ENCODE measurements around the gene PACRG.
"Not testable (repeated sequence)": the region's sequence is repeated elsewhere in the genome, so short reads cannot be mapped to it uniquely, and the experiment has no call there.

The PACRG gene

DNA sequence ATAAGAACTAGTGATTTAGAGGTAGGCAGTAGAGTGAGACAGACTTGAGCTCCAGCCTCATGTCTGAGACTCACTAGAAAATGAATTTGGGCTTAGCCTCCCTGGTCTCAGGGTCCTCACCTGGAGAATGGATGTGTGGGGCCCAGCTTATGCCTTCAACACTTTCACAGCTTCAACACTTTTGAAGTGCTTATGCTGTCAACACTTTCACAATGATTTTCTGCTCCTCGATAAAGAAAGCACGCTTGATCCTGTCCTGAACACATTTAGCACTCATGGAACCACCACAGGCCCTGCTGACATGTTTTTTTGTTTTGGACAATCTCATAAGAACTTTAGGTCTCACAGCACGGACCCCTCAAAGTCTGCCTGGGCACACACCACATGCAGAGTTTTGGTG, 229.3 kb downstream of the PACRG start:
- DNase-seq, result no peak

DNA sequence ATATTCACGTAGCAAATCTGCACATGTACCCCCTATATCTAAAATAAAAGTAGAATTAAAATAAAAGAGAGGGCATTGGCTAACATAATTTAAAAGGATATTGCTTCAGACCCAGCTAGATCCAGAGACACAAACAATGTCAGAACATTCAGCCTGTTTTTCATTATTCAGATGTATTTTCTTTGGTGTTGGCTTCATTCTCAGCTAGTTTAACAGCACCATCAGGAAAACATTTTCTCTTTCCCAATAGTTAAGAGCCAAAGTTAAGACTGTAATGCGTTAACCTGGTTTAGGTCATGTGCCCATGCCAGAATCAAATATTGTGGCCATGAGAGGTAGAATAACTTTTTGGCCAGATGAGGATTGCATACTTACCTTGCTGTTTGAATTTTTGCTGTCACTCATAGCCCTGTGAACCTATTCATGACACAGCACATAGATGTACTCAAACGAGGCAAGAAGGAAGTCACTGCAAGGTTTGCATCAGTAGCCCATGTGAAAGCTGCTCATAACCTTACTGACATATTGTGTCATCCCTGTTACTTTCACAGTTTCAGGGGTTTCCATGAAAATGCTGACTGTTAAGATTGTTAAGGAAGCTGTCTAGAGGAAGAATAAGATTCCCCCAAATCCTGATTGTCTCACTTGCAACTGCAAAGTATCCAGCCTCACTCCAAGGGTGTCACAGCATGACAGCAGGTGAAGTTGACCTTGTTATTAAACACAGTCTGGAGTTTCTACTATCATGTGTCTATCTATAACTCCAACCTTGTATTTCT, 233.1 kb downstream of the PACRG start:
- no peak for DNase-seq

DNA sequence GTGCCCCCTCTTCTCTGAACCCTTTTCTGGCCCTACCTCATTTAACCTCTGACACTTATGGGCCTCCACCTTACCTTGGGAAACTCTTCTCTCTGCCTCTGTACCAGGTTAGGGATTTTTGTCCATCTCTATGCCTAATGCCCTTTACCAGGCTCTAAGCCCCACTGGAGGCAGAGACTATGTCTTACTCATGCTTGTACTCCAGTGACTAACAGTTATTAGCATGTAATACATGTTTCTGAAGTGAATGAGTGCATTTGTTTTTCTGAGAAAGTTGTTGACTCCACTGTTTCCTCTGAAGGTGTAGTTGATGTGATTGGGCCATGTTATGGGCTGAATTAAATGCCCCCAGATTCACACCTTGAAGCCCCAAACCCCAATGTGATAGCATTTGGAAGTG, 234.3 kb downstream of the PACRG start:
- DNase-seq, result no peak

DNA sequence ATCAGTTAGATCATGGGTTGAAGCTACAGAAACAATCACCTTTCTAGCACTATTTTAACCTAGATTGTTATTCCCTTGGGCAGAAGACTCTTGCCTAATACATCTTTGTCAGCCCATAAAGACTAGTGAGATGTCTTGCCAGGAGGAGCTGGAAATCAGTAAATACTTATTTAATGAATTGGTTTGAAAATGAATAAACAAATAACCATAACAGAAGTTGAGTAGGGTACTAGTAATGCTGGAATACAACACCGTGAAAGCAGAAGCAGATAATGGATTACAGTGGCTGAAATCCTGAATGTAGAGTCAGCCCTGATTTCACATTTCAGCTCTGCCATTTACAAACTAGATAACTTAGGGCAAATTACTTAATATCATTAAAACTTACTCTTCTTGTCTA, 236.1 kb downstream of the PACRG start:
- no peak for DNase-seq

DNA sequence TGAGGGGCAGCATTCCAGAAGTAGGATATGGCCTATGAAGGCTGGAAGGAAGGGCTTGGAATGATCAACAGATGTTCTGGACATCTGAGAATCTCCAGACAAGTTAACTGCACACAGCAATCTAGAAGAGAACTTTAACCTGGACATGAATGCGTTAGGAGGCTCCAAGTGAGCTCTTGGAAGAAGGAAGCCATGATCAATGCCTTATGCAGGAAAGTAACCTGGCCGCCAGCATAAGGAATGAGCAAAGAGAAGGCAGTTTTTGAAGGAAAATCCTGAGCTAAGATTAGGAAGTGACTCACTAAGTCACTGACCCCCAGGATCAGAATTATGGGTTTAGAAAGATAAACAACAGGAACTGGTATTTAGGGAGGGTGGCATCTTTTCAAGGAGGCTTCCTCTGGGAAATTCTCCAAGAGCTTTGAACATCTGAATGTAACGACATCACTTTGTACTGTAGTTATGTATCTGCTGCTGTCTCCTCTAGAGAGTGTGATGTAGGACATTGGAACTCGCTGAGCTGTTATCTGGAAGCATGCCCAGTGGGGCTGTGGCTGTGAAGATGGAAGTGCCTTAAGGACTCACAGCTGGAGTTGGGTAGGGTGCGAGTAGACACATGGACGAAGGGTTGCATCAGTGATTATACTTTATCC, 236.8 kb downstream of the PACRG start:
- DNase-seq, result no peak

DNA sequence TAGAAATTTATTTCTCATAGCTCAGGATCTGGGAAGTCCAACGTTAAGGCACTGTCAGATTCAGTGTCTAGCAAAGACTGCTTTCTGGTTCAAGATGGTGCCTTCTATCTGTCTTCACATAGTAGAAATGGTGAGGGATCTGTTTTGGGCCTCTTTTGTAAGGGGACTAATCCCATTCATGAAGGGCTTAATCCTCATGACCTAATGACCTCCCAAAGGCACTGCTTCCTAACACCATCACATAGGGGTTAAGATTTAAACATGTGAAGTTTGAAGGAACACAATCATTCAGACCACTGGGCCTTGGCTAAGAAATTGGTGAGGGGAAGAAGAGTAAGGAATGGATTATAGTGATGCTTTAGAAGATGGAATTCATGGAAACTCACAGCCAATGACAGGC, 237.6 kb downstream of the PACRG start:
- no peak for DNase-seq

DNA sequence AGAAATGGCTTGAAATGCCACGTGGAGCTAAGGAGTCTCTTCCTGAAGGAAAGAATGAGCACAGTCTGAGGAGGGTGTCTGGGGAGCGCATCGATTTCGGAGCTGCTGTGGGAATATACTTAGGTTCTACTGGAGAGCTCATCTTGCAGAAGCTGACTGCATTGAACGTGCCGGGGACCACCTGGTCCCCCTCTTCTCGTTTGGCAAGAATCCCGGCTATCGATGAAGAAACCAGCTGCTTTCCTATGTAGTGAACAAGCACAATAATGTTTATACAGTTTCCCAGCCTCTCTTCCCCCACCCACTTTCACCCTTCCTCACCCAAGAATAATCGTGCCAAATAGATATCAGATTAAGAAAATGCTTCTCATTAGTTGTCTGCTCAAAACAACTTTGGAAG, 242.5 kb downstream of the PACRG start:
- DNase-seq, result no peak

DNA sequence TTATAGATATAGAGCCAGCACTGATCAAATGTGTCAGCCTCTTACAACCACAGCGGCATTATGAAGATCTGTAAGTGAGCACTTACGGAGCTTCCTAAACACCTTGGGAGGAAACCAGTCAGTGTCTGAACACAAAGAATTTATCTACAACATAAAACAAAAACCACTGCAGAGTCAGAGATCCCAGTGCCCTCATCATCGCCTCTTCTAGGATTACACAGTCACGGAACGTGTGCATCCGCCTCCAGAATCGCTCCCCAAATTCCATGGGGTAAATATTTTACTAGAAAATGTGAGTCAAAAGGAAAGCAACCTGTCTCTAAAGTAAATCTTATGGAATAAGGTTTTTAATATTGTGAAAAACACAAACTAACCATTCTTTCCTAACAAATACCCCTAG, 243.6 kb downstream of the PACRG start:
- no peak for DNase-seq

DNA sequence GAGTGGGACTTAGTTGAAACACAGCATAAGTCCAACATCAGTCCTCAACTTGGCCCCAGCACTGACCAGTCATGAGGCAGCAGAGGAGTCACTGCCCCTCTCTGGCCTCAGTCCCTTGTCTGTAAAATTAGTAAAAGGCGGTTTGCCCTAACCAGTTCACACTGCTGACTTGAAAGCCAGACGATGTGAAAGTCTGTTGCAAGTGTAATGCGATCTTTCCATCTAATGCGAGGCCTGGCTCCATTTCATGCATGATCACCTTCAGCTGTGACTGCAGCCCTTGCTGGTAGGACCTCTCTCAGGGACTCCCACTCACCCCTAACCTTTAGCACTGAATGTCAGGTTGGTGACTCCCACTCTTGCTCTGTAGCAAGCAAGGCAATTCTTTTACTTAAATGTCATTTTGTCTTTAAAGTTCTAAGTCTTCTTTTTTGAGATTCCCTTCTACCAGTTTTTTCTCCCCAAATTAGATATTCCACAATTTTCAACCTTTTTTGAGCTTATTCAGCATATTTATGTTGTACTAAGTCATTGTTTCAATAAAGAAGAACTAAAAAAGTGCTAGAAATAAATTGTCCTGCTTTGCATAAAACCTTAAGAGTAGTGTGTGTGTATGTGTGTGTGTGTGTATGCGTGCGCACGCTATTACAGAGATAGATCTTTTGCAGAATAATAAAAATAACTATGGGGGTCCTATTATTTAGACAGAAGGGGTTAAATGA, 245.5 kb downstream of the PACRG start:
- DNase-seq, result no peak

DNA sequence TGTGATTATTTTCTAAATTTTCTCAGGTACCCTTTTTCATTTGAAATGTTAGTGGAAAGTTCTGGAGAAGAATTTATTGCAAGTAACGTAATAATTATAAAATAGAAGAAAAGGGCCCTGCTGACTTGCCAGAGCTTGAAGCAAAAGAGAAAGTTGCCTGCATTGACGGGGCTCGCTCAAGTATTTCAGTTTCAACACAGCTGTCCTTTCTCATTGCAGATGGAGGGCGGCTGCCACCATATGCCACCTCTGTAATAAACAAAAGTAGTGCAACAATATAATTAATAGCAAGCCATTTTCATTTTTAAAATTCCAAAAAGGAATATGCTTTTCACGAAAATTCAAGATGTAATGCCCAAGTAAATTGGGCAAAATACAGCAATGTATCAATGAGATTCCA, 246.2 kb downstream of the PACRG start:
- no peak for DNase-seq

DNA sequence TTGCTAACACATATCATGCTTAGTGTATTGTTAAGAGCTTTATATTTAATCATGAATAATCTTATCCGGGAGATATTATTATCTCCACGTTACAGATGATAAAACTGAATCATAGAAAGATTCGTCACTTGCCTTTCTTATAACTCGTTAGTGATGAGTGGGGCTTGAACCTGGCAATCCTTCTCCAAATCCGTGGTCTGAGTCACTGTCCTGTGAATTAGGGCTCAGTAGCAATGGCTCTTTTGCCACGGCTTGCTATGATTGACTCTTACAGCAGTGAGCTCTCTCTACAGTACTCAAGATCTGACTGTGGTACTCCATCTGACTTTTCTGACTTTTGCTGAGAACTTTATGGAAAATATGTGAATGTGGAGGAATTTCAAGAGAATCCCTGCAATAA, 246.9 kb downstream of the PACRG start:
- no peak for DNase-seq

DNA sequence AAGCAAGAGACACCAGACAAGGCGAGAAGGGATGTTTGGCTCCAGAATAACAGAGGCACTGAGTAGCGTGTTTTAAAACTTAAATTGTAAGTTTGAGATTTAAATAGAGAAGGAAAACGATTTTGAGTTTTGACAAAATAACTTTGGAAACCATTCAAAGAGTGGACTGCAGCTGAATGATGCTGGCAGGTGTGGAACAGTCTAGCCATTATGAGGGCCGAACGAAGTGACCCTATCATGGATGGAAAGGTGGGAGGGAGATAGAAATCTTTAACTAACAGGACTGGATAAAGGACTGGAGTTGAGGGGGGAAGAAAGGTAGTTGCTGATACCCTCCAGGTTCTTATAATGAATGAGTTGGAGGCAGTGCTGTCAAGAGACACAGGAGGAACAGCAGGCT, 248.4 kb downstream of the PACRG start:
- no peak for DNase-seq

DNA sequence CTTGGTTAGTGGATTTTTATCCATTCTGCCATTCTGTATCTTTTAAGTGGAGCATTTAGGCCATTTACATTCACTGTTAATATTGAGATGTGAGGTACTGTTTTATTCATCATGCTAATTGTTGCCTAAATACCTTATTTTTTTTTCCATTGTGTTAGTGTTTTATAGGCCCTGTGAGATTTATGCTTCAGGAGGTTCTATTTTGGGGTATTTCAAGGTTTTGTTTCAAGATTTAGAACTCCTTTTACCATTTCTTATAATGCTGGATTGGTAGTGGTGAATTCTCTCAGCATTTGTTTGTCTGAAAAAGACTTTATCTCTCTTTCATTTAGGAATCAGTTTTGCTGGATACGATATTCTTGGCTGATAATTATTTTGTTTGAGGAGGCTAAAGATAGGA, 255.5 kb downstream of the PACRG start:
- DNase-seq, result not testable (repeated sequence)

DNA sequence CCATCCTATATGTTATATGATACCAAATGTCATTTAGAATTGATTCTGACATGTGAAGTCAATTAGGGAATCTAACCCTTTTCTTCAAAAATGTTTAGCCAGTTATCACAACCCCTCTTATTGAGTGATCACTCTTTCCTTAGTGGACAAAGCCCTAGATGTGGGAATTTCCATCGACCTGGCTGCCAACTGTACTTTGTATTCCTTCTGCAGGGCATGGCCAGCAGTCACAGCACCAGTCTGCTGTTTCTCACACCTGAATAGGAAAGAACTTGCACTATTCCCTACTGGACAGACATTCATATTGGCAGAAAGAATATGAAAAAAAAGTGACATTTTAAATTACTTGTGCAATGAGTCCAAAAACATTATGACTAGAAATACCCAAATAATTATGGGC, 271.0 kb downstream of the PACRG start:
- no peak for DNase-seq

DNA sequence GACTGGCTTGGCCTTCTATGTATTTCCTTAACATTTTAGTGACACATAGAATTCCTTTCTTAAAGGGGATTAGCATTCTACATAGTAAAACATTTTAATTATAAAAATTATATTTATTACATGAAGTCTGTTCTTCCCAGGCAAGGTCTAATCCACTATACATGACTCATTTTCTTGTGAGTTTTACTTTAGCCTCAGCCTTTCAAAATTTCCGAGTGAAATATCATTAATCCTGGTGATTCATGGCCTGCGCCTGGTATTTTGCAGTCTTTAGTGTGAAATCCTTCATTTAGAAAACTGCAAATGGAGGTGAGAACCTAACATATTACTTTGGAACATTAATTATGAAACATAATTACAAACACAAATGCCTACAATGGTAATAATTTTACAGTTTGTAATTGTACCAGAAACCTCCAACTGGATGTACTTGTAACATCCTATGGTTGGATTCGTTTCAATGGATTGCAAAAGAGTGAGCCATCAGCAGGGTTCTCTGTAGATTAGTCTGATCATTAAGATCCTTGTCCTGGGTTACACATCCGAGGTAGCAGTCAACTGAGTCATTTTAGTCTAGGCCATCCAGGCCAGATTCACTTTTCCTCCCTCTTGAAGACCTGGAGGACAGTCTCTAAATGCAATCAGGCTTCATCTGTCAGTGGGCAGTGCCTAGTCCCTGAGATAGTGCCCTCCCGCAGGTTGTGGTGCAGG, 272.0 kb downstream of the PACRG start:
- no peak for DNase-seq

DNA sequence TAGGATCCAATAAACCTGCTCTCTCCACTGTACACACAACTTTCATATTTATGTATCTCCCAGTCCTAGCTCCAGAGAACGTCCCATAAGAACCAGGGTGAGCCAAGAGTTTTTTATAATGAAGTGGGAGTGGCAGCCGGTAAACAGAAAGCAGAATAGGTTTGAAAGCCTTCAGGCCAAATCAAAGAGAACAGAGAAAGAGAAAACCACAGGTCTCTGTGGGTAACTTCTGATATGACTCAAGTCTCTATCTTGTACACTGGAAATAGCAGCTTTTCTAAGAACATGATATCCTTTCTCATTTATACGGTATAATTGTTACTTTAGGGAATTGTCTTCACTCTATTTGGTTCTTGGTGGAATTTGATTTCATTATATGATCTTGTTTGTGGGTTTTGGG, 273.6 kb downstream of the PACRG start:
- DNase-seq, result peak; percentile 53

DNA sequence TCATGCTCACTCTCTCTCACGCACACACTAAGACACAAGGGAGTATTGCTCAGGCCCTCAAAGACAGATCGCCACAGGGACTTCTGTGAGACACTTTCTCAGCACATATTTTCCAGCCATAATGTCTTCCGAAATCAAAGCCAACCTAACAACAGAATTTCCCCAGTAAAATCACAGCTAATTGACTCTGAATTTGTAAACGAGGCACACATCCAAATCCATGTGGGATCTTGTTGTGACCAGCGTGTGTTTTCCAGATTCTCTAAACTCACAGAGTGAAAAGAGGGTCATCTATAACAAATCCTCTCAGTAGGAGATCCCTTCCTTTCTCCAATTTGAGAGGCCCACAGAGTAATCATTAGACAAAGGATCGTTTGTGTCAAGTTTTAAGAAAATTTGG, 280.4 kb downstream of the PACRG start:
- no peak for DNase-seq

DNA sequence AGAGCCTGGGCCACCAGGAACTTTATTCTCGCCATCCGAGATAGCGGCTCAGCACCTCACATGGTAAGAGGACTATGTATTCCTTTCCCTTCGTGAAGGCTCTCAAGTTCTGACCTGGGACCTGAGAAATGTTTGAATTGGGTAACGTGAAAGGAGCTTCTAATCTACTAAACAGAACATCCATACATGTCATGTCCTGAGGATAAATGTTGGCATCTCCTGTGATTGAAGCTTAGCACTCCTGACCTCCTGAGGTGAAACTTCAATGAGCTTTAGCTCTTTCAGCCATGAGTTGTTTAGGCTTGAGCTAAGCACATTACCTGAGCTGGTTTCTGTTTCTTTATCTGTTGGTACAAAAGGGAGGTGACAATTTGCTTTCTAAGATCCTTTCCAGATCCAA, 280.9 kb downstream of the PACRG start:
- no peak for DNase-seq

DNA sequence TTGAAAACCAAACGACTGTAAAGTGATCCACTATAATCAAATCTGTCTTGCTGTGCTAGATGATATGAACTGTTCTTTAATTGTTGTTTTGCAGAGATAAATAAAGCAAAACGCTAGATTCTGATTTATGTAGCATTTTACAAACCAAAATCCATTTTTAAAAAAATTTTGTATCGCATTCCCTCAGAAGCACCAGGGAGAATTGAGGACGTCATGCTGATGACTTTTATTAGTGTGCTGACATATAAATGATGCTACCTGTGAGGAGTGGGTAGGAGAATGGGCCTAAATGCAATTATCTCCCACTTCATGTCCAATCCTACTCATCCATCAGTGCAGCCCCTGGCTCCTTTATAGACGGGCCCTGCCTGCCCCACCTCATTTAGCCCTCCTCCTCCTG, 282.4 kb downstream of the PACRG start:
- DNase-seq, result no peak

DNA sequence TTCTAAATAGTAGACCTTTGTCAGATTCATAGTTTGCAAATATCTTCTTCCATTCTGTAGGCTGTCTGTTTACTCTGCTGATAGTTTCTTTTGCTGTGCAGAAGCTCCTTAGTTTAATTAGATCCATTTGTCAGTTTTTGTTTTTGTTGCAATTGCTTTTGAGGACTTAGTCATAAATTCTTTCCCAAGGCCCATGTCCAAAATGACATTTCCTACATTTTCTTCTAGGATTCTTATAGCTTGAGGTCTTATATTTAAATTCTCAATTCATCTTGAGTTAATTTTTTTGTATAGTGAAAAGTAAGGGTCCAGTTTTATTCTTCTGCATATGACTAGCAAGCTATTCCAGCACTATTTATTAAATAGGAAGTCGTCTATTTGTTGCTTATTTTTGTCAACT, 287.0 kb downstream of the PACRG start:
- no peak for DNase-seq

DNA sequence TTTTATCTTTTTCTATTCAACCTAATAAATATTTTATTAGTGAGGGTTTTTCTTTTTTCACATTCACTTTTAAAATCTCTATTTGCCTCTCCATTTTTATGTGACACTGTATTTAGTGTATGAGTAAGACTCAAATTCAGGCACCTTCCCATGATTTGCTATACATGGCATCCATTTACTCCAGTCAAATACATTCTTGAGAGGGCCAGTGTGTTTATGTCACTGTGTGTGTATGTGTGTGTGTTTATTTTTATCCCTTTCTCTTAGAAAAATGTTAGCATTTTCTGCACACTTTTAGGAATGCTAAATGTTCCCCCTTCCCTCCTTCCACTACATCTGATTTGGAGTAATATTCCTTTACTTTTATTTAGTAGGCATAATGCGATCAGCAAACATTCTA, 290.0 kb downstream of the PACRG start:
- no peak for DNase-seq

DNA sequence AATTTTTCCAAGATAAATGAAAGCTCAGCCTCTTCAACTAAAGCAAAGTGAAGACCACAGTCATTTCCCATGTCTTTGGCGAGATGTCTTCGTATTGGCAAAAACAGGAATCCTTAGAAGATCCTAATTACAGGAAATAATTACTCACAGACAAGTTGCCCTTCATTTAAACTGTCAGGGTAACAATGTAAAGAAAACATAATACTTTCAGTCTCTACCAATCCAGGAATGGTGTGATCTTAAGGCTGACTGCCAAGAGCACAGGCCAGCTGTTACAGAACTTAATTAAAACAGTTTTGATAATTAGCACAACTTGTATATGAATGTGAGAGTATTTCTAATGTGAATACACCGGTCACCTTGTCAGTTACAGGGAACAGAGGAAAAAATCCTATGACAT, 292.2 kb downstream of the PACRG start:
- no peak for DNase-seq

DNA sequence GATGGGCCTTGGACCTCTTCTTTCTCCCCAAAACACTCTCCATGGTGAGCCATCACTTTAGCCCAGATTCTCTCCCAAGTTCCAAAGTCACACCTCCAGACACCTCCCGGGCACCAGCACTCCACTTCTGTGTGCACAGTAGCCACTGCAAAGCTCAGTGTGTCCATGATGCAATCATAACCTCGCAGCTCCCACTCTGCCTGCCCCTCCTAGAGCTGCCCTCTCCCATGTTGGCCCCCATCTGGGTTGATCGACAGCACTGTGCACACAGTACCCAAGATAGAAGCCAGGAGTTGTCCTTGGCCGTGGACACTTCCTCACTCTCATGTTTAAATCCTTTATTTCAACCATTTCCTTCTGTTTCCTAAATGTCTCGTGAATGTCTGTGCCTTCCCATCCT, 293.3 kb downstream of the PACRG start:
- no peak for DNase-seq

DNA sequence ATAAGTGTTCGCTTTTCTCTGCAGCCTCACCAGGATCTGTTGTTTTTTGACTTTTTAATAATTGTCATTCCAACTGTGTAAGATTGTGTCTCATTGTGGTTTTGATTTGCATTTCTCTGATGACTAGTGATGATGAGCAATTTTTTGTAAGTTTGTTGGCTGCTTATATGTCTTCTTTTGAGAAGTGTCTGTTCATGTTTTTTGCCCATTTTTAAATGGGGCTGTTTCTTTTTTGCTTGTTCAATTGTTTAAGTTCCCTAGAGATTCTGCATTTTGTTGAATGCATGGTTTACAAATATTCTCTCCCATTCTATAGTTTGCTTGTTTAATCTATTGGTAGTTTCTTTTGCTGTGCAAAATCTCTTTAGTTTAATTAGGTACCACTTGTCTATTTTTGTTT, 295.9 kb downstream of the PACRG start:
- DNase-seq, result no peak
